ENCODE results near the gene SCUBE3. TPM values are rescaled to one million over a fixed set of nuclear protein-coding genes. Genes with fewer than 3 reads are reported as not detected.

SCUBE3 gene
- total RNA-seq, 2 donors from 2014 or later = 0.33 TPM; not detected in 1

- DNase-seq = no peak
- Histone ChIP-seq H3K4me3 (no peak overlapping the region), H3K9me3 (no peaks in the 10 kb centered on the region), H3K27me3 (peaks cover 0 to 24% of the 10 kb centered on the region in 2 donors), H3K4me1 (peaks cover 17% of the 10 kb centered on the region), H3K27ac (no peak overlapping the region), H3K36me3 (replicated peaks in 1 of 2; ENCODE audit: insufficient read depth in 1 of 2, low read depth in 2 of 2) (no peaks in the 10 kb centered on the region)
- no peak for ATAC-seq
- whole genome bisulfite sequencing, 2 donors = 37 to 42% methylated on average over 11 to 14 of the region's 17 CpGs
- intact Hi-C loops (cut with DNase I) = loop anchor here (10.0 kb wide), 1 partner anchor 232 kb away; no protein-coding TSS in a partner anchor
- TF ChIP-seq POLR2A (IDR thresholded peaks at IDR 0.05) (no peak), CTCF (IDR thresholded peaks at IDR 0.05) (no peak)
Measured at GRCh38 chr6:35216851-35217811, 3.4 kb downstream of the SCUBE3 start.

- Histone ChIP-seq H3K36me3 (replicated peaks in 1 of 2; ENCODE audit: insufficient read depth in 1 of 2, low read depth in 2 of 2) (no peaks in the 10 kb centered on the region), H3K9me3 (no peaks in the 10 kb centered on the region), H3K4me3 (no peak overlapping the region), H3K27me3 (peaks cover 0 to 23% of the 10 kb centered on the region in 2 donors), H3K27ac (no peak overlapping the region), H3K4me1 (peaks cover 17% of the 10 kb centered on the region)
- DNase-seq (no peak), ATAC-seq (no peak)
- TF ChIP-seq POLR2A (IDR thresholded peaks at IDR 0.05) (no peak), CTCF (IDR thresholded peaks at IDR 0.05) (no peak)
- 51 to 53% methylated on average over 4 of the region's 4 CpGs for WGBS, 2 donors
- intact Hi-C loops (cut with DNase I) = loop anchor here (10.0 kb wide), 1 partner anchor 233 kb away; no protein-coding TSS in a partner anchor
Measured at GRCh38 chr6:35218021-35218420, 4.3 kb downstream of the SCUBE3 start.

- DNase-seq (no peak), ATAC-seq (no peak)
- Histone ChIP-seq H3K27ac (no peak overlapping the region), H3K4me1 (peaks cover 14% of the 10 kb centered on the region), H3K36me3 (replicated peaks in 1 of 2; ENCODE audit: insufficient read depth in 1 of 2, low read depth in 2 of 2) (no peaks in the 10 kb centered on the region), H3K9me3 (no peaks in the 10 kb centered on the region), H3K4me3 (no peak overlapping the region), H3K27me3 (peaks cover 0 to 18% of the 10 kb centered on the region in 2 donors)
- TF ChIP-seq POLR2A (IDR thresholded peaks at IDR 0.05) = no peak
- TF ChIP-seq CTCF (IDR thresholded peaks at IDR 0.05) = no peak
- WGBS, 2 donors = 70 to 90% methylated on average over 3 to 4 of the region's 4 CpGs
- intact Hi-C loops (cut with DNase I) = loop anchor here (10.0 kb wide), 1 partner anchor 234 kb away; no protein-coding TSS in a partner anchor
Measured at GRCh38 chr6:35218456-35218855, 4.7 kb downstream of the SCUBE3 start.

- TF ChIP-seq POLR2A (IDR thresholded peaks at IDR 0.05) (no peak), CTCF (IDR thresholded peaks at IDR 0.05) (no peak)
Measured at GRCh38 chr6:35219683-35220326, 6.0 kb downstream of the SCUBE3 start.

More at GRCh38 chr6:35219683-35220326, 6.0 kb downstream of the SCUBE3 start:
- Histone ChIP-seq H3K27me3 (peaks cover 0 to 5% of the 10 kb centered on the region in 2 donors), H3K36me3 (replicated peaks in 1 of 2; ENCODE audit: insufficient read depth in 1 of 2, low read depth in 2 of 2) (no peaks in the 10 kb centered on the region), H3K4me3 (no peak overlapping the region), H3K4me1 (peaks cover 1% of the 10 kb centered on the region), H3K27ac (no peak overlapping the region), H3K9me3 (no peaks in the 10 kb centered on the region)
- DNase-seq (no peak), ATAC-seq (no peak)
- intact Hi-C loops (cut with DNase I) = loop anchor here (10.0 kb wide), 1 partner anchor 235 kb away; no protein-coding TSS in a partner anchor
- whole genome bisulfite sequencing, 2 donors = 71 to 73% methylated on average over 4 of the region's 4 CpGs

All from body of pancreas (tissue), 4 donors.